Smooth muscle cell (in vitro differentiated cells): ENCODE results near the gene CC2D2A. TPM values are rescaled to one million over a fixed set of nuclear protein-coding genes. Genes with fewer than 3 reads are reported as not detected.
A peak's percentile ranks its signal among the peaks of the same experiment; 100 is the strongest.
"Not testable (repeated sequence)": the region's sequence is repeated elsewhere in the genome, so short reads cannot be mapped to it uniquely, and the experiment has no call there.

Experiments used
- DNase-seq: peaks from one replicate; lab custom pipeline; 2025; ENCODE audit not compliant: unreplicated experiment; lab: John Stamatoyannopoulos, UW
- H2AFZ ChIP-seq: fragments of 200-600 bp; sonication (generic); 2 replicates; pipeline ENCODE4 v1.6.0; 2016; ENCODE audit warnings: antibody characterized with exemption, low read depth, mild to moderate bottlenecking
- H3F3A ChIP-seq: fragments of 200-600 bp; sonication (generic); 2 replicates; pipeline ENCODE4 v1.6.0; 2017; ENCODE audit warnings: antibody characterized with exemption, low read depth
- H3K27ac ChIP-seq: fragments of 200-600 bp; sonication (generic); 2 replicates; pipeline ENCODE4 v1.5.1; 2016; ENCODE audit warnings: low read depth, mild to moderate bottlenecking
- H3K27me3 ChIP-seq: fragments of 200-600 bp; sonication (generic); 2 replicates; pipeline ENCODE4 v1.6.1; 2016; ENCODE audit warnings: low read depth, mild to moderate bottlenecking
- H3K36me3 ChIP-seq: fragments of 200-600 bp; sonication (generic); 2 replicates; pipeline ENCODE4 v1.5.1; 2016; ENCODE audit warnings: low read depth
- H3K4me1 ChIP-seq: fragments of 200-600 bp; sonication (generic); 2 replicates; pipeline ENCODE4 v1.5.1; 2016; ENCODE audit warnings: low read depth
- H3K4me2 ChIP-seq: fragments of 200-600 bp; sonication (generic); 2 replicates; pipeline ENCODE4 v1.6.0; 2016; ENCODE audit warnings: mild to moderate bottlenecking
- H3K4me3 ChIP-seq: fragments of 200-600 bp; sonication (generic); 2 replicates; pipeline ENCODE4 v1.5.1; 2016; ENCODE audit warnings: mild to moderate bottlenecking
- H3K79me2 ChIP-seq: fragments of 200-600 bp; sonication (generic); 2 replicates; pipeline ENCODE4 v1.6.0; 2016; ENCODE audit warnings: low read depth, mild to moderate bottlenecking
- H3K9ac ChIP-seq: fragments of 200-600 bp; sonication (generic); 2 replicates; pipeline ENCODE4 v1.6.0; 2016; ENCODE audit warnings: low read depth
- H3K9me3 ChIP-seq: fragments of 200-600 bp; sonication (generic); replicated peaks from 2 replicates; pipeline ENCODE4 v1.5.1; 2016; ENCODE audit warnings: low read depth
- H4K20me1 ChIP-seq: fragments of 200-600 bp; sonication (generic); 2 replicates; pipeline ENCODE4 v1.6.0; 2016; ENCODE audit warnings: low read depth
- WGBS: methylation state at CpG from one replicate; pipeline ENCODE4 v1.1.7; 2016; ENCODE audit warnings: low lambda C conversion rate; 5-methylcytosine and 5-hydroxymethylcytosine counted together
- polyA plus RNA-seq: library from polyadenylated mRNA; unstranded; fragments of >200 nt; fragmentation: Nextera tagmentation; extraction: Ambion mirVana; gene quantifications from 2 replicates; pipeline ENCODE4 v1.2.1, GENCODE V29; 2016
- total RNA-seq: library from RNA; depleted of rRNA; stranded (reverse); fragments of >200 nt; gene quantifications from 2 replicates; pipeline ENCODE4 v1.2.3, GENCODE V29; 2014
- TF ChIP-seq, protein P1 (sequence below): fragments of 200-600 bp; sonication (generic); IDR thresholded peaks from 2 replicates; pipeline ENCODE4 v1.5.1; 2017; ENCODE audit warnings: borderline replicate concordance, mild to moderate bottlenecking, antibody characterized with exemption; ENCODE audit not compliant: insufficient read depth, poor library complexity, severe bottlenecking

The CC2D2A gene
- total and polyA plus RNA-seq, 2 experiments from 2014 or later: 12.8 to 15.0 TPM

GRCh38 chr4:15612136-15612535, 142.5 kb downstream of the CC2D2A start:
- Histone ChIP-seq H3K36me3 (peaks cover 3% of the 10 kb centered on the region), H3K9me3 (no peaks in the 10 kb centered on the region), H4K20me1 (peaks cover 62% of the 10 kb centered on the region), H3F3A (no peaks in the 10 kb centered on the region), H3K9ac (no peak overlapping the region), H3K4me1 (no peaks in the 10 kb centered on the region), H3K4me2 (no peak overlapping the region), H3K27ac (no peak overlapping the region), H3K79me2 (peaks cover 35% of the 10 kb centered on the region), H2AFZ (no peak overlapping the region), H3K27me3 (no peaks in the 10 kb centered on the region), H3K4me3 (no peak overlapping the region)
- TF ChIP-seq, protein P1, sequence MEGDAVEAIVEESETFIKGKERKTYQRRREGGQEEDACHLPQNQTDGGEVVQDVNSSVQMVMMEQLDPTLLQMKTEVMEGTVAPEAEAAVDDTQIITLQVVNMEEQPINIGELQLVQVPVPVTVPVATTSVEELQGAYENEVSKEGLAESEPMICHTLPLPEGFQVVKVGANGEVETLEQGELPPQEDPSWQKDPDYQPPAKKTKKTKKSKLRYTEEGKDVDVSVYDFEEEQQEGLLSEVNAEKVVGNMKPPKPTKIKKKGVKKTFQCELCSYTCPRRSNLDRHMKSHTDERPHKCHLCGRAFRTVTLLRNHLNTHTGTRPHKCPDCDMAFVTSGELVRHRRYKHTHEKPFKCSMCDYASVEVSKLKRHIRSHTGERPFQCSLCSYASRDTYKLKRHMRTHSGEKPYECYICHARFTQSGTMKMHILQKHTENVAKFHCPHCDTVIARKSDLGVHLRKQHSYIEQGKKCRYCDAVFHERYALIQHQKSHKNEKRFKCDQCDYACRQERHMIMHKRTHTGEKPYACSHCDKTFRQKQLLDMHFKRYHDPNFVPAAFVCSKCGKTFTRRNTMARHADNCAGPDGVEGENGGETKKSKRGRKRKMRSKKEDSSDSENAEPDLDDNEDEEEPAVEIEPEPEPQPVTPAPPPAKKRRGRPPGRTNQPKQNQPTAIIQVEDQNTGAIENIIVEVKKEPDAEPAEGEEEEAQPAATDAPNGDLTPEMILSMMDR: no peak
- WGBS: 81% methylated on average over 2 of the region's 2 CpGs
- no peak for DNase-seq

DNA sequence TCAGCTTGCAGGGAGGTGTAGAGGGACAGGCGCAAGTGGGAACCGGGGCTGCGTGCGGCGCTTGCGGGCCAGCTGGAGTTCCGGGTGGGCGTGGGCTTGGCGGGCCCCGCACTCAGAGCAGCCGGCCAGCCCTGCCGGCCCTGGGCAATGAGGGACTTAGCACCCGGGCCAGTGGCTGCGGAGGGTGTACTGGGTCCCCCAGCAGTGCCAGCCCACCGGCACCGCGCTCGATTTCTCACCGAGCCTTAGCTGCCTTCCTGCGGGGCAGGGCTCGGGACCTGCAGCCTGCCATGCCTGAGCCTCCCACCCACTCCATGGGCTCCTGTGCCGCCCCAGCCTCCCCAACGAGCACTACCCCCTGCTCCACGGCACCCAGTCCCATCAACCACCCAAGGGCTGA, 145.2 kb downstream of the CC2D2A start:
- H3K27me3 ChIP-seq, H2AFZ ChIP-seq, H3K9me3 ChIP-seq, H3K4me1 ChIP-seq, DNase-seq, H3K27ac ChIP-seq, H3K4me3 ChIP-seq, H3K4me2 ChIP-seq, H3K9ac ChIP-seq, H3F3A ChIP-seq: not testable (repeated sequence)
- WGBS: 97% methylated on average over 18 of the region's 24 CpGs
- Histone ChIP-seq H4K20me1 (peaks cover 73% of the 10 kb centered on the region), H3K36me3 (peaks cover 14% of the 10 kb centered on the region), H3K79me2 (peaks cover 58% of the 10 kb centered on the region)

DNA sequence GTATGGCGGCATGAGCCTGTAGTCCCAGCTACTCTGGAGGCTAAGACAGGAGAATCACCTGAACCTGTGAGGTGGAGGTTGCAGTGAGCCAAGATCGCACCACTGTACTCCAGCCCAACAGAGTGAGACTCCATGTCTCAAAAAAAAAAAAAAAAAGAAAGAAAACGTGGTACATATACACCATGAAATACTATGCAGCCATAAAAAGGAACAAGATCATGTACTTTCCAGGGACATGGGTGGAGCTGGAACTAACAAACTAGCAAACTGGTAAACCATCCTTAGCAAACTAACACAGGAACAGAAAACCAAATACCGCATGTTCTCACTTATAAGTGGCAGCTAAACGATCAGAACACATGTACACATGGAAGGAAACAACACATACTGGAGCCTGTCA, 147.7 kb downstream of the CC2D2A start:
- Histone ChIP-seq H3K36me3 (peaks cover 17% of the 10 kb centered on the region), H4K20me1 (peaks cover 54% of the 10 kb centered on the region), H3K9me3 (peaks cover 10% of the 10 kb centered on the region), H3K79me2 (peaks cover 77% of the 10 kb centered on the region)
- not testable (repeated sequence) for H3K27me3 ChIP-seq, H3K9ac ChIP-seq, H2AFZ ChIP-seq, DNase-seq, H3K4me1 ChIP-seq, H3F3A ChIP-seq, H3K4me3 ChIP-seq, H3K27ac ChIP-seq, H3K4me2 ChIP-seq
- WGBS: 98% methylated on average over 5 of the region's 5 CpGs

- DNase-seq: no peak
- H3K4me3 ChIP-seq: no peak overlapping the region
- no peaks in the 10 kb centered on the region for H3F3A ChIP-seq
- WGBS: 98% methylated on average over 1 of the region's 1 CpG
- H2AFZ ChIP-seq: no peak overlapping the region
- TF ChIP-seq, protein P1: no peak
- H3K9me3 ChIP-seq: no peaks in the 10 kb centered on the region
- H3K36me3 ChIP-seq: peaks cover 14% of the 10 kb centered on the region
- H3K27ac ChIP-seq: peak overlapping the region; percentile 76
- peaks cover 41% of the 10 kb centered on the region for H3K79me2 ChIP-seq
- H3K27me3 ChIP-seq: no peaks in the 10 kb centered on the region
- no peak overlapping the region for H3K4me2 ChIP-seq
- H4K20me1 ChIP-seq: peaks cover 40% of the 10 kb centered on the region
- H3K9ac ChIP-seq: no peak overlapping the region
- no peaks in the 10 kb centered on the region for H3K4me1 ChIP-seq
These were observed 167.1 kb downstream of the CC2D2A start for GRCh38 chr4:15636818-15637217.

- Histone ChIP-seq H3K36me3 (peaks cover 14% of the 10 kb centered on the region), H2AFZ (no peak overlapping the region), H3K4me3 (no peak overlapping the region), H3K9me3 (no peaks in the 10 kb centered on the region), H3F3A (no peaks in the 10 kb centered on the region), H3K9ac (no peak overlapping the region), H3K27me3 (no peaks in the 10 kb centered on the region), H4K20me1 (peaks cover 56% of the 10 kb centered on the region), H3K27ac (no peak overlapping the region), H3K4me1 (no peaks in the 10 kb centered on the region), H3K79me2 (peaks cover 57% of the 10 kb centered on the region), H3K4me2 (no peak overlapping the region)
- 94% methylated on average over 6 of the region's 6 CpGs for WGBS
- TF ChIP-seq, protein P1: no peak
- no peak for DNase-seq
These were observed 168.7 kb downstream of the CC2D2A start for GRCh38 chr4:15638418-15638817.
